ENCODE data around the gene CYTL1.
"Not testable (repeated sequence)": the region's sequence is repeated elsewhere in the genome, so short reads cannot be mapped to it uniquely, and the experiment has no call there.

CYTL1 gene

DNA sequence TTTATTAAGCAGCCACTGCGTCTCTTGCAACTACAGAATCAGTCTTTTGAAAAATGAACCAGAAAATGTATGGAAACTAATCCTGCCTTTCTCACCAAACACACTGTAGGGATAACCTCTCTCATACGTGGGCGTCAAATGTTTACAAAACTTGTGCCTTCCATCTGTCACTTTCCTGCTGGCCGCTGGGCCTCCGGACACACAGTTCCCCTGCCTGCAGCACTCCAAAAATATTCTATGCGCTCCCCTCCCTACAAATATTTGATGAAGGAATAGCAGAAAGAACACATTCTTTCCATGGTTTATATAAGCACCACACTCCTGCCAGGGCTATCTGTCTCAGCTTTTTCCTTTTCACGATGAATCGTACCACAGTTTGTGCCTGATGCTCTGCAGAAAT lies 14.9 kb upstream of the CYTL1 start:
- DNase-seq (ENCODE audit: insufficient read length, low spot score): no peak
- FAIRE-seq: no peak

DNA sequence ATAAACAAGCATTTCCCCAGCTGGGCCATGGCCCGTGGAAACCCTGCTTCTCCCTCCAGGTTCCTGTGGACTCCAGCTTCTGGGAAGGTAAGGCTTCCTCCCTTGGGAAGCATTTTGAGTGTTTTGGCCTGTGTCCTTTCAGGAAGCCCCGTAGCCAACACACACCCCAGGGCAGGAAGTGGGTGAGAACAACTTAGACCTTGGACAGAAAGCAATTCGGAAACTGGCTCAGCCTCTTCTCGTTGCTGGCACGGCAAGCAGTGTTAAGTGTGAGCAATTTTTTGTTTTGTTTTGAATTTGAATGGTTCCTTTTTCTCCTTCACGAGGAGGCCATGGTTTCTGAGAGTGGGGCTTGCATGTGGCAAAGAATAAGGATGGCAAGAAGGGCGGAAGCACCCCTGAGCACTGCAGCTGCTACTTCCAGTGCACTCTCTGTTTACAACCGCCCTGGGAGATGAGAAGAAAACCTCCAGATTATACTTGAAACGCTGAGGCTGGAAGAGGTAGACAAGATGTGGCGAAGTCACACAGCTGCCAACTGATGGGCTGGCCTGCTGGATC lies 14.1 kb upstream of the CYTL1 start:
- FAIRE-seq (no peak), DNase-seq (ENCODE audit: insufficient read length, low spot score) (no peak)

DNA sequence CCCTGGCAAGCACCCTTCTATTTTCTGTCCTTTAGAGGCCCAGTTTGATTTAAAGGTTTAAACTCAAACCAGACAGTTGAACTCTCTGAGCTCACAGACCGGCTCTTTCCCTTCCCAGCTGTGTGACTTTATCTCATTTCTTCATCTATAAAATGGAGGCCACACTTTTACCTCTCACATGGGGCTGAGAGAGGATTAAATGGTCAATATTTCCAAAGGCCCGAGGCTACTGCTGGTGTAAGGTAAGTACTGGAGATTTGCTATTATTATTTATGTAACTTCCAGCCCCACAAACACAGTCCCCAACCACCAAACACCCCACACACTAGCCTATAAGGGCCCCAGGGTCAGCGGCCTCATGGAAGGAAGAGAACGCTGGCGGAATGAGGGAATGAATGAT lies 13.6 kb upstream of the CYTL1 start:
- DNase-seq (ENCODE audit: insufficient read length, low spot score): no peak

DNA sequence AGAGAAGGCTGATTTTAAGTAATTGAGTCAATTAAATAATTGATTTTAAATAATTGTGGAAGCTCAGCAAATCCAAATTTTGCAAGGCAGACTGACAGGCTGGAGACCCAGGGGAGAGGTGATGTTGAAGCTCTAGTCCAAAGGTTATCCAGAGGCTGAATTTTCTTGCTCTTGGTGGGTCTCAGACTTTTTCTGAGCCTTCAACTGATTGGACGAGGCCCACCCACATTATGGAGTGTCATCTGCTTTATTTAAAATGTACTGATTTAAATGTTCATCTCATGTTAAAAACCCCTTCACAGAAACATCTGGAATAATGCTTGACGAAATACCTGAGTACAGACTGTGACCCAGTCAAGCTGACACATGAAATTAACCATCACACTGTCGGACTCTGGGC lies 11.7 kb upstream of the CYTL1 start:
- FAIRE-seq: no peak
- no peak for DNase-seq (ENCODE audit: insufficient read length, low spot score)

More for the DNA sequence above, 13.6 kb upstream of the CYTL1 start:
- no peak for FAIRE-seq

DNA sequence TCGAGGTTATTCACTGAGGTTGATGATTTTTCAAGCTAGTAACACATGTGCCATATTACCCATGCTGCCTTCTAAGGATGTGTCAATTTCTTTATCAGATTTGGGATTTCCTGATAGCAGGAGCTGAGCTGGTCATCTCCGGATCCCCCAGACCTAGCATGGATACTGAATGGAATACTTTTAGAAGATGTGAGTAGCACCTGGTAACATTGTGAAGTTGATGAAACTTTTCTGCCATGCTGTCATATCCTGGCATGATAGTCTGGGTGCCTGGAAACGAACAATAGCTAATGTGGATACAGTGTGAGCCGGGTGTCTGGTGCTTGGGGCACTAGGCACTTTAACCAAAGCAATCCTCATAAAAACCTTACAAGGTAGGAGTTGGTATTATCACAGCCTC lies 11.0 kb upstream of the CYTL1 start:
- FAIRE-seq (no peak), DNase-seq (ENCODE audit: insufficient read length, low spot score) (no peak)

DNA sequence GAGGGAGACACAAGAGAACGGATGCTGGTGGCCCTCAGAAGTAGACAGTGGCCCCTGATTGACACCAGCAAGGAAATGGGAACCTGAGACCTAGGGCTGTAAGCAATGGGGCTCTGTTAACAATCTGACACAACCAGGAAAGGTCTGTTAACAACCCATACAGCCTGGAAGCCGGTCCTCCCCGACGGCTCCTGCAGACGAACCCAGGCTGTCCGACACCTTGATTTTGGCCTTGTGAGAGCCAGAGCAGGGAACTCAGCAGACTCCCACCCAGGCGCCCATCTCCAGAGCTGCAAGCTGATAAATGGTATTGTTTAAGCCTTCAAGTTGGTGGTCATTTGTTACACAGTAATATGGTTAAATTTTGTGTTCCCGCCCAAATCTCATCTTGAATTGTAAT lies 10.2 kb upstream of the CYTL1 start:
- DNase-seq (ENCODE audit: insufficient read length, low spot score) (no peak), FAIRE-seq (no peak)

DNA sequence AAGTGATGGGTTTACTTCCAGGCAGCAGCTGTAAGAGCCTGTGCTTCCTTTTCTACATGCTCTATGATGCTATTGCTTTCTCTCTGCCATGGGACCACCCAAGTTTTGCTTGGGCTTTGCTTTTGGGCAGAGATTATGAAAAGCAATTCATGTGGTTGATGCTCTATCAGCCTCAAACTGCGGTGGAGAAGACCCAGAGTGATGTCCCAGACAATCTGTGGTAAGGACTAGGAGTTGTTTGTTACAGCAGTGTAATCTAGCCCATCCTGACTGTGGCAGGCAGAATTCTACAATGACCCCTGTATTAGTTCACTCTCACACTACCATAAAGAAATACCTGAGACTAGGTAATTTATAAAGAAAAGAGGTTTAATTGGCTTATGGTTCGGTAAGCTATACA lies 9.2 kb upstream of the CYTL1 start:
- FAIRE-seq (no peak), DNase-seq (ENCODE audit: insufficient read length, low spot score) (no peak)

DNA sequence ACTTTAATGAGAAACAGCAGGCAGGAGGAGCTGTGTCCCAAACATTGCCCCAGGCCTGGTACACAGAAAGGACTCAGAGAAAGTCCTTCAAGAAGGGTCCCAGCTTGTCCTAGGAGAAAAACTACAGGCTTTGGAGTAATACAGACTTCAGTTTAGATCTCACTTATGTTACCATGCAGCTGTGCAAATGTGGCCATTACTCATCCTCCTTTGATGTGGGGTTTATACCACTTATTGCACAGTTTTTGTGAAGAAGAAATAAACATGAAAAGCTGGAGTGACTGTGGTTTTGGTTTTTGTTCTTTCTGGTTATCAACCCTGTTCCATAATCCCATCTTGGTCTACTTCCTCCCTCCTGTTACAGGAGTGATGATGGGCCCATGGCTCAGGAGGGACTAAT lies 8.1 kb upstream of the CYTL1 start:
- FAIRE-seq: no peak
- DNase-seq (ENCODE audit: insufficient read length, low spot score): no peak

DNA sequence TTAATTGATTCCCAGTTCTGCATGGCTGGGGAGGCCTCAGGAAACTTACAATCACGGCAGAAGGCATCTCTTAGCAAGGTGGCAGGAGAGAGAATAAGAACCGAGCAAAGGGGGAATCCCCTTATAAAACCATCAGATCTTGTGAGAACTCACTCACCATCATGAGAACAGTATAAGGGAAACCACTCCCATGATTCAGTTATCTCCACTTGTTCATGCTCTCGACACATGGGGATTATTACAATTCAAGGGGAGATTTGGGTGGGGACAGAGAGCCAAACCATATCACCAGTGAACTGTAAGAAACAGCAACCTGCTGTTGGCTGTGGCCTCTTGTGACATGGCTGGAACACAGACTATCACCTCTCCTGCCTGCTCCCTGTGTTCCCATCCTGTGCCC lies 7.1 kb upstream of the CYTL1 start:
- FAIRE-seq (no peak), DNase-seq (ENCODE audit: insufficient read length, low spot score) (no peak)

DNA sequence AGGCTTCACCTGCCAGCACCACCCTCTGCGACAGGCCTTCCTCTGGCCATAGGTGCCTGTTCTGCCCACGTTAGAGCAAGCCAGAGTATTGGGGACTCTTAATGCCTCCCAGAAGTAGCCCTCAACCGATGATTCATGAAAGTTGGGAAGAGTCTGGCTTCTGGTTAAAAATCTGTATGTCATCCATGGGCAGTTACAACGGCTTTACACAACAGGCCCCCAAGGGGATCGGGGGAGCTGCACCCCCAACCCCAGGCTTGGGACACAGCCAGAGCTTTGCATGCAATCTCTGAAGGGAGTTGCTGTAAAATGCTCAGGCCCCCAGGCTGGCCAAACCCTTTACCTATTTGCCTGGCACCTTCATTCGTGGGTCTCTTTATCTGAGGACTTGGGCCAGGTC lies 5.4 kb upstream of the CYTL1 start:
- no peak for FAIRE-seq
- no peak for DNase-seq (ENCODE audit: insufficient read length, low spot score)

DNA sequence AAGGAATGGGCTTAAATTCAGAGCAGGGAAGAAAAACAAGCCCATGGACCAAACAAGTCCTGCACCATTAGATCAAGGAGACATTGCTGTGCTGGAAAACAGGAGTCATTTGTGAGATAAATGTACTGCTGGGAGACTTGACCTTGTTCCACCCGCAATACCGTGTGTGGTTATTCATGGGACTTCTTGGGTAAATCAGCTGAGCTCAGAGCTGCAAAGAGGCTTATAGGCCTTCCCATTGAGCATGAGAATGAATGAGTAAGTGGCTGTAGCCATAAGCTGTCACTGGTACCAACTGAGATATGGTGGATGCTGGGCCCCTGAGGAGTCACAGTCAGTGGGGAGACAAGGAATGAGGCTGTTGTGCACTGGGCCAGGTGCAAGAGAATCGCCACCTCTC lies 2.3 kb upstream of the CYTL1 start:
- no peak for DNase-seq (ENCODE audit: insufficient read length, low spot score)
- no peak for FAIRE-seq

DNA sequence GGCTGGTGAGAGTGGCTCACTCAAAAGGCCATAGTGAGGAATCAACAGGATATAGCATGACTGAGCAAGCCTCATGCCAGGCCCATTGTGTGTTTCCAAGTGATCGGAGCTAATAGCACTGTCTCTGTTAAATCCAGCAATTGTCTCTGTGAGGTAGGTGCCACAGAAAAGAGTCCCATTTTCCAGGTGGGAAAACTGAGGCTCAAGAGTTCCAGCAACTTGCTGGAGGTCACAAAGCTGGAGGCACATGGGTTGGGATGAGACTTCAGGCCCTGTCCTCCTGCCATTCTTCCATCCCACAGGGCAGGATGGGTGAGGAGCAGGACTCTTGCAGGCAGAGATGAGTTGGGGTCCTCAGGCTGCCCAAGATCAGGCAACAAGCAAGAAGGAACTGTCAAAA lies 1.1 kb upstream of the CYTL1 start:
- FAIRE-seq (no peak), DNase-seq (ENCODE audit: insufficient read length, low spot score) (no peak)

DNA sequence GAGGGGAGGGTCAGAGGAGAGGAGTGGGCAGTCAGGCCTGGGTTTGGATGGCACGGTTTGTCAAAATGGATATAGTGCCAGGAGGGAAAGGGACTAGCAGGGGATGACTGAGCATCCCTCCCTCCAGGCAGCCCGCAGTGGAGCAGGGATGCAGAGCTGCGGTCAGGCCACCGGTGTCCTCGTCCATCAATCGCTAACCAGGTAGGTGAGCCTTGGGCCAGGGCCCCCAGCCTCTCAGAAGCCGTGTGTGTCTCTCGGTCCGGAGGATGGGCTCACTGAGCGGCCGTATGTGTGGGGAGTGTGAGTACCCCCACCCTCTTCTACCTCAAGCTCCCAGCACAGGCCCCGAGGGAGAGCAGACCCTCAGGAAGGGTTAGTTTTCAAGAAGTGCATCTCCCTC lies 538 bp upstream of the CYTL1 start:
- DNase-seq (ENCODE audit: insufficient read length, low spot score) (no peak), FAIRE-seq (no peak)

DNA sequence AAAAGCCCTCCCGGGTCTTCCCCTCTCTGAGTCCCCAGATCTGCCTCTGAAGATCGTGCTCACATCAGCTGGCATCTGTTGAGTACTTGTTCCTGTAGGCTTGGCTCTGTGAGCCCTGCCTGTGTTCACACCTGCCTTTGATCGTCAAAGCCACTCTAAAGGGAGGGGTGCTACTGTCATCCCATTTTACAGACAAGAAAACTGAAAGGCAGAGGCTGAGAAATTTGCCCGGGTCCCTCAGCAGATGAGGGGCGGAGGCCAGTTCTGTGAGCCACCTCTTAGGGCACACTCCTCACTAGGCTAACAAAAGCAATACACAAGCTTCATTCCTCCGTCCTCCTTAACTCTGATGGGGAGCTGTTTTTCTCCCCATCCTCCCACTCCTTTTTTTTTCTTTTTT lies 655 bp downstream of the CYTL1 start:
- DNase-seq (ENCODE audit: insufficient read length, low spot score) (no peak), FAIRE-seq (no peak)

DNA sequence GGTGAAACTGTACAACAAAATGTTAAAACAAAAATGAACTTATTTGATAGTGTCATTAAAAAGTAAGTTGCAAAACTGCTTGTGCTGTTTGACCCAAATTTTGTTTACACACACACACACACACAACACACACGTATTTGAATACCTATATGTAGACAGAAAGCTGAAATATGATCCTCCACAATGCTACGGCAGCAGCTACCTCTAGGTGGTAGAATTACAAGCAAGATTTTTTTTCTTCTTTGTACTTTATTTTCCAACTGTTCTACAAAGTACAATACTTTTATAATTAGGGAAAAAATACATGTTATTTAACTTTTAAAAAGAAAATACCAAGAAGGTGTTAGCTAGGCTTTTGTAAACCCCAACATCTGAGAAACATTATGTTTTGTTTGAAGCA lies 1.2 kb downstream of the CYTL1 start:
- FAIRE-seq (no peak), DNase-seq (ENCODE audit: insufficient read length, low spot score) (no peak)

DNA sequence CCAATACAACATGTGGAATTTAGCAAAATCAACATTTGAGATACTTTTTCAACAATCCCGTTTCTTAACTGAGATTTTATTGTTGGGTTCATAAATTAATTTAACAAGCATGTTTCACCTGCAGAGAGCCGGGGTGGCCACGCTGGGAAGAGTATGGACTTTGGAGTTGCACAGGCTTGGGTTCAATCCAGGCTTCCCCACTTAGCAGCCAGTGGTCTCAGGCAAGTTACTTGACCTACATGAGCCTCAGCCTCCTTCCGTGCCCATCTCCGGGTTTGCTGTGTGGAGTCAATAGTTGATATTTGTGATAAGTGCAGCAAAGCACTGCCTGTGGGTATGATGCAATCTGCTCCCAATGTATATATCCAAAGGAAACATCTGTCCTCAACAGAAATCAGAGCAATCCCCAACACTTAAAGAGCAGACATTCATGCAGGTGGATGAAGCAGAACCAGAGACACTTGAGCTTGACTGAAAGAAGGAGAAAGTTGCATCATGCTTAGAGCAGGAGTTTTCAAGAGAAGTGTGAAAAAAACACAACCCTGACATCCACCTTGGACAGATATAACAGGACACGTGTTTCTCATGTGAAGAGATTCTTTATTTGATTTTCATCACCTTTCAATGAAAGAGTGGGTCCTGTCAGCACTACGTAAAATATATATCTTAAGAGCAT lies 5.1 kb downstream of the CYTL1 start:
- FAIRE-seq (no peak), DNase-seq (ENCODE audit: insufficient read length, low spot score) (no peak)

DNA sequence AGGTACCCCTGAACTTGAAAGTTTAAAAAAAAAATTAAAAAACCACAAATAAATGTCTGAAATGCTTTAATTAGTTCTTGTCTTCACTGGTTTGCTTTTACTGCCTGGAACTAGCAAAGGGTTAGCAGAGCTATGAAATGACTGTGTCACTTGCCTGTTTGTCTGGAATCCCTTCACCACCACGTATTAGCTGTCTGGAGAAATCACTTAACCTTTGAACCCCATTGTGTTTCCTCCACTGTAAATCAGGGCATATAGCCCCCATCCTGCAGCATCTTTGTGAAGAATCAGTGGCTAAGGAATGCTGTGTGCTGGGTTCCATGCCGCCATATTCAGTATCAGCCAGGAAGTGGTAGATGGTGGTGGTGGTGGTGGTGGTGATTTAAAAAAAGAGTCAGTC lies 6.3 kb downstream of the CYTL1 start:
- DNase-seq (ENCODE audit: insufficient read length, low spot score) (no peak), FAIRE-seq (no peak)

DNA sequence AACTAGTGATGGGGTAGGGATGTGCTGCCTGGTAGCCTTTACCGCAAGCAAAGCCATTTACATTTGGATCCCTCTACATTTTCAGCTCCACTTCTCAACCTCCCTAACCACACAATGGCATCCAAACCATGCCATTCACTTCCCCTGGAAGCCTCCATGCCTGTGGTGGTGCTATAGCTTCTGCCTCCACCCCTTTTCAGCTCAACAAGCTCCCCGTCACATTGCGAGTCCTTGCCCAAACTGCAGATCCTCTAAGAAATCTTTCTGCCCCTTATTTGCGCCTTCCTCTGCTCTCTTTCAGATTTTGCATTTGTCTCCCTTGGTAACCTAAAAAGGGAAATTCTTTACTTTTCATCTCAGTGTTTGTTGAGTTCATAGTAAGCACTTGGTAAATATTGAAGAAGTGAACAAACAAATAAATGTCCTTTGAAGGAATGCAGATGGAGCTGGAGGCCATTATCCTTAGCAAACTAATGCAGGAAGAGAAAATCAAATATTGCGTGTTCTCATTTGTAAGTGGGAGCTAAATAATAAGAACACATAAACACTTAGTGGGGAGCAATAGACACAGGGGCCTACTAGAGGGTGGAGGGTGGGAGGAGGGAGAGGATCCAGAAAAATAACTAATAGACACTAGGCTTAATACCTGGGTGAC lies 6.9 kb downstream of the CYTL1 start:
- DNase-seq (ENCODE audit: insufficient read length, low spot score) (no peak), FAIRE-seq (no peak)

DNA sequence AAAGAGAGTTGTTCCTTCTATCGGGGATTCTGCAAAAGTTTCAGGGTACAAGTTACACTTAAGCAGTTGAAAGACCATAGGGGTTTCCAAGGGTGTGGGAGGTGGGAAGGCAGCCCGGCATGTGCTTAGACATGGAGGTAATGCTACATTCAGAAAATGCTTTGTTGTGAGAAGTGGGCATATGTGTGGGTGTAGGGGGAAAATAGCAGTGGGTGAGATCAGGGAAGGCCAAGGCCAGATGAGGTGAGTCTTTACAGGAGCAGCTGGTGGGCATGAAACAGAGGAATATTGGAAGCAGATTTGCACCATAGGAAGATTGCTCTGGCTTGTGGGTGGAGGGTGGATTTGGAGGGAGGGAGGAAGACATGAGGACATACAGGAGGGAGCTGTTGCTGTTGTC lies 8.3 kb downstream of the CYTL1 start:
- DNase-seq (ENCODE audit: insufficient read length, low spot score) (no peak), FAIRE-seq (no peak)

DNA sequence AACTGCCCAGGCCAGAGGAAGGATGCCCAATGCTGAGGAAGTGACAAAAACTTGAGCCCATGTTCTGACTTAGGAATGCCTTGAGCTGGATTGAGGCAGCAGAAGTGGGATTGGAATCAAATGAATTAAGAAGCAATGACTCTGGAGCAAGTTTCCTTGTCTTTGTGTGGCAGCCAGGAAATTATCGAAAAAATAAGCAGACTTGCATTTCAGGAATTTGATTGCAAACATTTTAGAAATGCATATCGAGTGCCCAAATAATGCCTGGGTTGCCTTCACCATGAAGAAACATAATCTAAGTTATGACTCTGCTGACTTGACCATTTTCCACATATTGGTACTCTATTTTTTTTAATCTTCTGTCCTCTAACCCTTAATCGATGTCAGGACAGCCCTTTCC lies 9.5 kb downstream of the CYTL1 start:
- no peak for DNase-seq (ENCODE audit: insufficient read length, low spot score)
- FAIRE-seq: no peak

DNA sequence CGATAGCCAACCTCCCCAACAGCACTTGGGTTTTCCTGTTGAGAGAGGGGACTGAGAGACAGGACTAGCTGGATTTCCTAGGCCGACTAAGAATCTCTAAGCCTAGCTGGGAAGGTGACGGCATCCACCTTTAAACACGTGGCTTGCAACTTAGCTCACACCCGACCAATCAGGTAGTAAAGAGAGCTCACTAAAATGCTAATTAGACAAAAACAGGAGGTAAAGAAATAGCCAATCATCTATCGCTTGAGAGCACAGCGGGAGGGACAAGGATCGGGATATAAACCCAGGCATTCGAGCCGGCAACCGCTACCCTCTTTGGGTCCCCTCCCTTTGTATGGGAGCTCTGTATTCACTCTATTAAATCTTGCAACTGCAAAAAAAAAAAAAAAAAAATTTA lies 12.3 kb downstream of the CYTL1 start:
- FAIRE-seq; DNase-seq (ENCODE audit: insufficient read length, low spot score): not testable (repeated sequence)

DNA sequence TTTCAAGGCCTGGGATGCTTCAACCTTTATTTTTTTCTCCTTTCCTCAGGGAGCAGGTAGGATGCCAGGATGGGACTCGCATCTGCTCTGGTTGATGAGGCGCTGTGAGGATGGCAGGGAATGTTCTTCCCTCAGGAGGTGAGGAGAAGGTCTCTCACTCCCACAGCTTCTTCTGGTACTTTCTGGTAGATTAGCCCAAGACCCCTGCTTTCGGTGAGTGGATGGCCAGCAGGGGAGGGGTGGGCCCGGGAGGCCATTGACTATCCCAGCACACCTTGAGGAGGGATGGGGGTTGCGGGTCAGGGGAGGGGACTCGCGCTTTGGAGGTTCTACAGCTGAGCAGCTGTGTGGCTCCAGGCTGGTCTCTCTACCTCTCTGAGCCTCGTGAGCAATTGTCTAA lies 14.8 kb downstream of the CYTL1 start:
- FAIRE-seq (no peak), DNase-seq (ENCODE audit: insufficient read length, low spot score) (no peak)

DNA sequence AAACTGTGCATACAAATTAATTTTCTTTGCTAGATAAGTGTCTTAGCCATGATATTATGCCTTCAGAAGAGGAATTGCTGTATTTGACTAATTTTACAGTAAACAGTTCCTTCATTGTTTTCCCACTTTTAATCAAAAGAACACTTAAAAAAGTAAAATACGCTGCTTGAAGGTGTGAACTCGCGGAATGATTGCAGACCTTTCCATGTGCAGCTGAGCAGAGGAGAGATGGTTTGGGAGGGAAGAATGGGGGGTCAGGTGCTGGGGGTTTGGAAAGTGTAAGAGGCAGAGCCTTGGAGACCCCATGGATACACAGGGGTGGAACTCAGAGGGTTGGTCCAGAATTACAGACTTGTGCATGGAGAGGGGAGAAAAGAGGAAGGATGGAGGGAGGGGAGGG lies 15.3 kb downstream of the CYTL1 start:
- FAIRE-seq: no peak
- no peak for DNase-seq (ENCODE audit: insufficient read length, low spot score)

Measured in GM19239 (cell line).